Neural progenitor cell (in vitro differentiated cells): ENCODE measurements around the gene INHBB. TPM values are rescaled to one million over a fixed set of nuclear protein-coding genes. Genes with fewer than 3 reads are reported as not detected.
A peak's percentile ranks its signal among the peaks of the same experiment; 100 is the strongest.

ENCODE experiments used
- DNase-seq: peaks from one replicate; pipeline ENCODE4 v3.0.0-alpha.2; 2016; ENCODE audit warnings: low spot score
- H2AFZ ChIP-seq: fragments of 200-600 bp; sonication (generic); replicated peaks from 2 replicates; pipeline ENCODE4 v1.6.1; 2016; ENCODE audit warnings: antibody characterized with exemption
- H3F3A ChIP-seq: fragments of 200-600 bp; sonication (generic); 2 replicates; pipeline ENCODE4 v1.6.1; 2016; ENCODE audit warnings: antibody characterized with exemption, low read depth
- H3K27ac ChIP-seq: fragments of 200-600 bp; sonication (generic); 2 replicates; pipeline ENCODE4 v1.5.1; 2016; ENCODE audit warnings: mild to moderate bottlenecking
- H3K27me3 ChIP-seq: fragments of 200-600 bp; sonication (generic); 2 replicates; pipeline ENCODE4 v1.6.1; 2016; ENCODE audit warnings: mild to moderate bottlenecking, moderate library complexity
- H3K36me3 ChIP-seq: fragments of 200-600 bp; sonication (generic); 2 replicates; pipeline ENCODE4 v1.5.1; 2016
- H3K4me1 ChIP-seq: fragments of 200-600 bp; sonication (generic); 2 replicates; pipeline ENCODE4 v1.6.1; 2016; ENCODE audit warnings: mixed run types
- H3K4me2 ChIP-seq: fragments of 200-600 bp; sonication (generic); 2 replicates; pipeline ENCODE4 v1.6.1; 2016
- H3K4me3 ChIP-seq: fragments of 200-600 bp; sonication (generic); 2 replicates; pipeline ENCODE4 v1.5.1; 2016
- H3K79me2 ChIP-seq: fragments of 200-600 bp; sonication (generic); 2 replicates; pipeline ENCODE4 v1.6.1; 2016; ENCODE audit warnings: low read depth
- H3K9ac ChIP-seq: fragments of 200-600 bp; sonication (generic); 2 replicates; pipeline ENCODE4 v1.6.1; 2016
- H3K9me3 ChIP-seq: fragments of 200-600 bp; sonication (generic); 2 replicates; pipeline ENCODE4 v1.5.1; 2016; ENCODE audit warnings: low read depth
- H4K20me1 ChIP-seq: fragments of 200-600 bp; sonication (generic); 2 replicates; pipeline ENCODE4 v1.6.1; 2016; ENCODE audit warnings: low read depth
- H3K27ac Mint-ChIP-seq: 3 replicates; pipeline ENCODE4 v1.8.0; 2021; ENCODE audit warnings: mixed read lengths
- H3K27me3 Mint-ChIP-seq: 2 replicates; pipeline ENCODE4 v1.8.0; 2022; ENCODE audit warnings: low read depth, mild to moderate bottlenecking, inconsistent platforms, moderate library complexity, mixed read lengths; ENCODE audit not compliant: insufficient read depth
- H3K36me3 Mint-ChIP-seq: 3 replicates; pipeline ENCODE4 v1.8.0; 2021; ENCODE audit warnings: mixed read lengths
- H3K4me1 Mint-ChIP-seq: 3 replicates; pipeline ENCODE4 v1.8.0; 2021; ENCODE audit warnings: mixed read lengths
- H3K4me3 Mint-ChIP-seq: 3 replicates; pipeline ENCODE4 v1.8.0; 2021; ENCODE audit warnings: mild to moderate bottlenecking, moderate library complexity, mixed read lengths
- H3K9me3 Mint-ChIP-seq: 3 replicates; pipeline ENCODE4 v1.8.0; 2020; ENCODE audit warnings: mixed read lengths
- EZH2 ChIP-seq: fragments of 200-600 bp; sonication (generic); IDR thresholded peaks from 2 replicates; pipeline ENCODE4 v1.6.1; 2017; ENCODE audit warnings: antibody characterized with exemption, mild to moderate bottlenecking, moderate library complexity
- EZH2phosphoT487 ChIP-seq: fragments of 200-600 bp; sonication (generic); IDR thresholded peaks from 2 replicates; pipeline ENCODE4 v1.6.1; 2017; ENCODE audit warnings: antibody characterized with exemption
- total RNA-seq: library from RNA; depleted of rRNA; stranded (reverse); fragments of >200 nt; gene quantifications from 2 replicates; pipeline ENCODE4 v1.2.3, GENCODE V29; 2015; ENCODE audit warnings: low replicate concordance
- TF ChIP-seq, protein P1 (sequence below): fragments of 200-600 bp; sonication (generic); IDR thresholded peaks from 2 replicates; pipeline ENCODE4 v1.5.1; 2017; ENCODE audit warnings: antibody characterized with exemption, mild to moderate bottlenecking

The INHBB gene
- total RNA-seq, 1 donor from 2014 or later: not detected

DNA sequence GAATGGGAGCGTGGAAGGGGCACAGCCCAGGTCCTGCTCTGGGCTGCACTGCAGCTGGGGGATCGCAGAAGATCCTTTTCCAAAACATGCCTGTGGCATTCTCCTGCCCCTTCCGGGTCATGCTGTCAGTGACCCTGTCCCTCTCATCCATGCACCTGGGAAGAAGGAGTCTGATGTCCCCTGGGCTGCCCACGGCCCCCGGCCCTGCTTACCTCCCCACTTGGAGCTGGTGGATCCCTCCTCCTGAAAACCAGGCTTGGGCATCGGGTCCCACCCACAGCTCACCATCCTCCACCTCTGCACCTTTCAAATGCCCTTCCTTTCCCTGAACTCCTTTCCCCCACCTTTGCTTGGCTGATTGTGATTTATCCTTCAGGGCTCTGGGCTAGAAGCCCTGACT lies 11.8 kb downstream of the INHBB start:
- Histone ChIP-seq H3K79me2 (no peaks in the 10 kb centered on the region), H4K20me1 (no peaks in the 10 kb centered on the region), H3F3A (no peaks in the 10 kb centered on the region), H3K27ac (no peak overlapping the region), H3K4me3 (no peak overlapping the region), H3K4me1 (no peaks in the 10 kb centered on the region), H3K9me3 (no peaks in the 10 kb centered on the region), H2AFZ (no peak overlapping the region), H3K9ac (no peak overlapping the region), H3K36me3 (no peaks in the 10 kb centered on the region), H3K4me2 (no peak overlapping the region), H3K27me3 (peaks cover 14% of the 10 kb centered on the region)
- no peaks in the 10 kb centered on the region for H3K9me3 Mint-ChIP-seq
- peaks cover 28% of the 10 kb centered on the region for H3K27me3 Mint-ChIP-seq
- H3K27ac Mint-ChIP-seq: peak overlapping the region; percentile 63
- H3K36me3 Mint-ChIP-seq: no peaks in the 10 kb centered on the region
- H3K4me1 Mint-ChIP-seq: peaks cover 22% of the 10 kb centered on the region
- DNase-seq: no peak
- TF ChIP-seq, protein P1, sequence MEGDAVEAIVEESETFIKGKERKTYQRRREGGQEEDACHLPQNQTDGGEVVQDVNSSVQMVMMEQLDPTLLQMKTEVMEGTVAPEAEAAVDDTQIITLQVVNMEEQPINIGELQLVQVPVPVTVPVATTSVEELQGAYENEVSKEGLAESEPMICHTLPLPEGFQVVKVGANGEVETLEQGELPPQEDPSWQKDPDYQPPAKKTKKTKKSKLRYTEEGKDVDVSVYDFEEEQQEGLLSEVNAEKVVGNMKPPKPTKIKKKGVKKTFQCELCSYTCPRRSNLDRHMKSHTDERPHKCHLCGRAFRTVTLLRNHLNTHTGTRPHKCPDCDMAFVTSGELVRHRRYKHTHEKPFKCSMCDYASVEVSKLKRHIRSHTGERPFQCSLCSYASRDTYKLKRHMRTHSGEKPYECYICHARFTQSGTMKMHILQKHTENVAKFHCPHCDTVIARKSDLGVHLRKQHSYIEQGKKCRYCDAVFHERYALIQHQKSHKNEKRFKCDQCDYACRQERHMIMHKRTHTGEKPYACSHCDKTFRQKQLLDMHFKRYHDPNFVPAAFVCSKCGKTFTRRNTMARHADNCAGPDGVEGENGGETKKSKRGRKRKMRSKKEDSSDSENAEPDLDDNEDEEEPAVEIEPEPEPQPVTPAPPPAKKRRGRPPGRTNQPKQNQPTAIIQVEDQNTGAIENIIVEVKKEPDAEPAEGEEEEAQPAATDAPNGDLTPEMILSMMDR: no peak
- TF ChIP-seq EZH2phosphoT487 (no peak), EZH2 (no peak)
- H3K4me3 Mint-ChIP-seq: no peak overlapping the region

GRCh38 chr2:120358734-120359465 lies 13.0 kb downstream of the INHBB start:
- Histone ChIP-seq H3K36me3 (no peaks in the 10 kb centered on the region), H3K4me2 (no peak overlapping the region), H3K9me3 (no peaks in the 10 kb centered on the region), H3K27me3 (peaks cover 14% of the 10 kb centered on the region), H4K20me1 (no peaks in the 10 kb centered on the region), H2AFZ (no peak overlapping the region), H3F3A (no peaks in the 10 kb centered on the region), H3K9ac (no peak overlapping the region), H3K79me2 (no peaks in the 10 kb centered on the region), H3K27ac (no peak overlapping the region), H3K4me1 (no peaks in the 10 kb centered on the region), H3K4me3 (no peak overlapping the region)
- Mint-ChIP-seq H3K9me3 (no peaks in the 10 kb centered on the region), H3K36me3 (no peaks in the 10 kb centered on the region), H3K27ac (no peak overlapping the region), H3K27me3 (peaks cover 24% of the 10 kb centered on the region), H3K4me1 (peaks cover 29% of the 10 kb centered on the region), H3K4me3 (no peak overlapping the region)
- DNase-seq: no peak
- TF ChIP-seq EZH2phosphoT487 (no peak), EZH2 (no peak)
- TF ChIP-seq, protein P1: no peak

GRCh38 chr2:120360307-120360855 lies 14.4 kb downstream of the INHBB start:
- no peaks in the 10 kb centered on the region for H3K9me3 Mint-ChIP-seq
- Histone ChIP-seq H3K9me3 (no peaks in the 10 kb centered on the region), H4K20me1 (no peaks in the 10 kb centered on the region), H3K79me2 (no peaks in the 10 kb centered on the region), H3K27ac (no peak overlapping the region), H3K4me2 (no peak overlapping the region), H2AFZ (no peak overlapping the region), H3K9ac (no peak overlapping the region), H3K4me1 (no peaks in the 10 kb centered on the region), H3K36me3 (no peaks in the 10 kb centered on the region), H3K4me3 (no peak overlapping the region), H3F3A (no peaks in the 10 kb centered on the region), H3K27me3 (peaks cover 14% of the 10 kb centered on the region)
- no peaks in the 10 kb centered on the region for H3K36me3 Mint-ChIP-seq
- H3K27ac Mint-ChIP-seq: no peak overlapping the region
- H3K4me1 Mint-ChIP-seq: peaks cover 24% of the 10 kb centered on the region
- H3K27me3 Mint-ChIP-seq: peaks cover 18% of the 10 kb centered on the region
- TF ChIP-seq, protein P1: no peak
- no peak for TF ChIP-seq EZH2phosphoT487
- no peak for TF ChIP-seq EZH2
- DNase-seq: no peak
- no peak overlapping the region for H3K4me3 Mint-ChIP-seq
